Measurements from ENCODE around the gene ETS2.
"Not testable (repeated sequence)": the region's sequence is repeated elsewhere in the genome, so short reads cannot be mapped to it uniquely, and the experiment has no call there.

ETS2 gene

GRCh38 chr21:38819051-38819718 is 13.5 kb downstream of the ETS2 start:
- FAIRE-seq = no peak

- FAIRE-seq = no peak
Measured at GRCh38 chr21:38819719-38820159, 14.0 kb downstream of the ETS2 start.

- FAIRE-seq = no peak
Measured at GRCh38 chr21:38820471-38821239, 14.9 kb downstream of the ETS2 start.

GRCh38 chr21:38821248-38821647 is 15.5 kb downstream of the ETS2 start:
- FAIRE-seq = no peak

- FAIRE-seq = no peak
Measured at GRCh38 chr21:38821959-38822682, 16.4 kb downstream of the ETS2 start.

GRCh38 chr21:38822778-38823238 is 17.1 kb downstream of the ETS2 start:
- no peak for FAIRE-seq

- FAIRE-seq = no peak
Measured at GRCh38 chr21:38823737-38824123, 18.0 kb downstream of the ETS2 start.

GRCh38 chr21:38824124-38824822 is 18.5 kb downstream of the ETS2 start:
- no peak for FAIRE-seq

- no peak for FAIRE-seq
Measured at GRCh38 chr21:38825269-38825668, 19.5 kb downstream of the ETS2 start.

- FAIRE-seq = no peak
Measured at GRCh38 chr21:38825921-38826320, 20.2 kb downstream of the ETS2 start.

GRCh38 chr21:38828111-38828510 is 22.4 kb downstream of the ETS2 start:
- FAIRE-seq = not testable (repeated sequence)

GRCh38 chr21:38830671-38831525 is 25.2 kb downstream of the ETS2 start:
- no peak for FAIRE-seq

- FAIRE-seq = no peak
Measured at GRCh38 chr21:38831526-38832467, 26.1 kb downstream of the ETS2 start.

GRCh38 chr21:38832664-38833063 is 26.9 kb downstream of the ETS2 start:
- FAIRE-seq = no peak

GRCh38 chr21:38833117-38833516 is 27.4 kb downstream of the ETS2 start:
- FAIRE-seq = no peak

GRCh38 chr21:38834725-38835124 is 29.0 kb downstream of the ETS2 start:
- FAIRE-seq = no peak

- no peak for FAIRE-seq
Measured at GRCh38 chr21:38837806-38838461, 32.2 kb downstream of the ETS2 start.

GRCh38 chr21:38838598-38839327 is 33.0 kb downstream of the ETS2 start:
- no peak for FAIRE-seq
